Activated effector memory CD4-positive, alpha-beta T cell treated with Interleukin-2 at 50 U/mL for 16 hours (primary cell): ENCODE results near the gene RARA.
"Not testable (repeated sequence)": the region's sequence is repeated elsewhere in the genome, so short reads cannot be mapped to it uniquely, and the experiment has no call there.

ENCODE experiments used
- DNase-seq: peaks from one replicate; pipeline ENCODE4 v3.0.0-alpha.2; 2020

The RARA gene

GRCh38 chr17:40382251-40382650 is 73.3 kb downstream of the RARA start:
- no peak for DNase-seq

DNA sequence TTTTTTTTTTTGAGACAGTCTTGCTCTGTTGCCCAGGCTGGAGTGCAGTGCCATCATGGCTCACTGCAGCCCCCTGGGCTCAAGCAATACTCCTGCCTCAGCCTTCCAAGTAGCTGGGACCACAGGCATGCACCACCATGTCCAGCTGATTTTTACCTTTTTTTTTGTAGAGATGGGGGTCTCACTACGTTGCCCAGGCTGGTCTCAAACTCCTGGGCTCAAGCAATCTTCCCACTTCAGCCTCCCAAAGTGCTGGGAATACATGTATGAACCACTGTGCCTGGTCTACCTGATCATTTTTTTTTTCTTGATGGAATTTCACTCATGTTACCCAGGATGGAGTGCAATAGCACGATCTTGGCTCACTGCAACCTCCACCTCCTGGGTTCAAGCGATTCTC is 77.6 kb downstream of the RARA start:
- DNase-seq, result not testable (repeated sequence)

DNA sequence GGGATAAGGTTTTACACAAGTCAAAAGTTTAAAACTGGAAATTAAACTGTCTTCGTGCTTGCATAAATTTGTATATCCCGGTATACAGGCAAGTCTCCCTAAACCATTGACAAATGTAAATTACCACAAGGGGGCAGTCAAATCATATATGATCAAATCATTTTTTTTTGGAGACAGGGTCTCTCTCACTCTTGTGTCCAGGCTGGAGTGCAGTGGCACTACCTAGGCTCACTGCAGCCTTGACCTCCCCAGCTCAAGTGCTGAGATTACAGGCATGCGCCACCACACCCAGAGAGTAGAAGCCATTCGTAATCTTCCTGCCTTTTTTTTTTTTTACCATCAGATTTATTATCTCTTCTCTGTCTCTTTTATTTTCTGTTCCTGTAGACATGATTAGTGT is 90.2 kb downstream of the RARA start:
- no peak for DNase-seq

GRCh38 chr17:40402668-40403067 is 93.7 kb downstream of the RARA start:
- no peak for DNase-seq

DNA sequence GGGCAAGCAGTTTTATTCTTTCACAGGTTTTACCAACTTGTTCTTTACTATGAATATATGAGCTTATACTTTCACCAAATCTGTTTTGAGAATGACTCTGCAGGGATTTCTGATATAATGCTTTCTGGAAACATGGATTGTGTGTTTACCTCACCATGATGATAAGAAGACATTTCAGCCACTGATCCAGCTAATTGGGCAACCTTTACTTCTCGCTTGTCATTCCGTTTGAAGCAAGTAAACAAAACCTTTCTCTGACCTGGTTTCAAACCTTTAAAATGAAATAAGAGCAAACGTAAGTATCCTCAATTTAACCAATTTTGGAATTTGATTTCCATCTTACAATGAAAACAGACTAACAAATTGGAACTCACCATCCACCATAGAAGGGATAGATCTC is 95.0 kb downstream of the RARA start:
- no peak for DNase-seq
